HG02571 (cell line): ENCODE measurements around the gene DMP1.

ENCODE experiments used
- ATAC-seq: cut with Tn5 transposase; IDR thresholded peaks from one replicate; pipeline ENCODE4 v1.9.1; 2021; ENCODE audit warnings: mild to moderate bottlenecking, moderate library complexity; ENCODE audit not compliant: unreplicated experiment

Gene DMP1

GRCh38 chr4:87649980-87650379 lies at the start of gene DMP1:
Gene DMP1 (plus strand): TSS chr4:87650280. CDS start chr4:87656493, 6,213 bp downstream.
- no peak for ATAC-seq

- no peak for ATAC-seq
Measured at GRCh38 chr4:87601361-87601760, 48.7 kb upstream of the DMP1 start.

- ATAC-seq = no peak
Measured at GRCh38 chr4:87608229-87608628, 41.9 kb upstream of the DMP1 start, which contains the start of gene DSPP. Gene DSPP (plus strand): TSS chr4:87608529. CDS start chr4:87610909, 2,380 bp downstream.

GRCh38 chr4:87614292-87614890 lies 35.7 kb upstream of the DMP1 start:
- ATAC-seq = no peak

- no peak for ATAC-seq
Measured at GRCh38 chr4:87616268-87616667, 33.8 kb upstream of the DMP1 start.

- no peak for ATAC-seq
Measured at GRCh38 chr4:87620086-87620485, 30.0 kb upstream of the DMP1 start.

- ATAC-seq = no peak
Measured at GRCh38 chr4:87620491-87620890, 29.6 kb upstream of the DMP1 start.

GRCh38 chr4:87622303-87622702 lies 27.8 kb upstream of the DMP1 start:
- no peak for ATAC-seq

GRCh38 chr4:87624698-87625097 lies 25.4 kb upstream of the DMP1 start:
- no peak for ATAC-seq

- ATAC-seq = no peak
Measured at GRCh38 chr4:87631668-87632067, 18.4 kb upstream of the DMP1 start.

GRCh38 chr4:87632469-87632868 lies 17.6 kb upstream of the DMP1 start:
- ATAC-seq = no peak

- no peak for ATAC-seq
Measured at GRCh38 chr4:87633243-87633642, 16.8 kb upstream of the DMP1 start.

- ATAC-seq = no peak
Measured at GRCh38 chr4:87644286-87644685, 5.8 kb upstream of the DMP1 start.

- ATAC-seq = no peak
Measured at GRCh38 chr4:87650938-87651337, 858 bp downstream of the DMP1 start.

- ATAC-seq = no peak
Measured at GRCh38 chr4:87651941-87652340, 1.9 kb downstream of the DMP1 start.

- no peak for ATAC-seq
Measured at GRCh38 chr4:87654487-87655044, 4.5 kb downstream of the DMP1 start.

- ATAC-seq = no peak
Measured at GRCh38 chr4:87657525-87657924, 7.4 kb downstream of the DMP1 start.

GRCh38 chr4:87659247-87659931 lies 9.3 kb downstream of the DMP1 start:
- ATAC-seq = no peak

- ATAC-seq = no peak
Measured at GRCh38 chr4:87662871-87663270, 12.8 kb downstream of the DMP1 start.

- ATAC-seq = no peak
Measured at GRCh38 chr4:87669373-87669772, 19.3 kb downstream of the DMP1 start.

- ATAC-seq = peak; percentile 79
Measured at GRCh38 chr4:87677731-87678130, 27.7 kb downstream of the DMP1 start.

- ATAC-seq = no peak
Measured at GRCh38 chr4:87679449-87680169, 29.5 kb downstream of the DMP1 start.
